ENCODE data around the gene SH3BP5.

The SH3BP5 gene

GRCh38 chr3:15260531-15260930, 71.9 kb downstream of the SH3BP5 start:
- H3K4me3 ChIP-seq (ENCODE audit: low read depth, low read length): no peak overlapping the region

GRCh38 chr3:15258720-15259119, 73.7 kb downstream of the SH3BP5 start:
- H3K4me3 ChIP-seq (ENCODE audit: low read depth, low read length): no peak overlapping the region

- H3K4me3 ChIP-seq (ENCODE audit: low read depth, low read length): no peak overlapping the region
These were observed 75.5 kb downstream of the SH3BP5 start for GRCh38 chr3:15256861-15257341.

GRCh38 chr3:15255215-15255614, 77.2 kb downstream of the SH3BP5 start:
- H3K4me3 ChIP-seq (ENCODE audit: low read depth, low read length): no peak overlapping the region

- H3K4me3 ChIP-seq (ENCODE audit: low read depth, low read length): no peak overlapping the region
These were observed 79.2 kb downstream of the SH3BP5 start for GRCh38 chr3:15253023-15253697.

GRCh38 chr3:15246186-15246585, 86.2 kb downstream of the SH3BP5 start:
- no peak overlapping the region for H3K4me3 ChIP-seq (ENCODE audit: low read depth, low read length)

- H3K4me3 ChIP-seq (ENCODE audit: low read depth, low read length): no peak overlapping the region
These were observed 88.4 kb downstream of the SH3BP5 start for GRCh38 chr3:15243822-15244482.

GRCh38 chr3:15241341-15241740, 91.0 kb downstream of the SH3BP5 start:
- no peak overlapping the region for H3K4me3 ChIP-seq (ENCODE audit: low read depth, low read length)

- no peak overlapping the region for H3K4me3 ChIP-seq (ENCODE audit: low read depth, low read length)
These were observed 103.1 kb downstream of the SH3BP5 start for GRCh38 chr3:15229262-15229661.

- no peak overlapping the region for H3K4me3 ChIP-seq (ENCODE audit: low read depth, low read length)
These were observed 104.2 kb downstream of the SH3BP5 start for GRCh38 chr3:15228147-15228546.

GRCh38 chr3:15223685-15224572, 108.5 kb downstream of the SH3BP5 start:
- no peak overlapping the region for H3K4me3 ChIP-seq (ENCODE audit: low read depth, low read length)

- H3K4me3 ChIP-seq (ENCODE audit: low read depth, low read length): no peak overlapping the region
These were observed 110.7 kb downstream of the SH3BP5 start for GRCh38 chr3:15221574-15222217.

GRCh38 chr3:15220661-15221060, 111.7 kb downstream of the SH3BP5 start:
- no peak overlapping the region for H3K4me3 ChIP-seq (ENCODE audit: low read depth, low read length)

GRCh38 chr3:15220056-15220455, 112.3 kb downstream of the SH3BP5 start:
- no peak overlapping the region for H3K4me3 ChIP-seq (ENCODE audit: low read depth, low read length)

GRCh38 chr3:15218689-15219088, 113.7 kb downstream of the SH3BP5 start:
- no peak overlapping the region for H3K4me3 ChIP-seq (ENCODE audit: low read depth, low read length)

GRCh38 chr3:15217841-15218267, 114.5 kb downstream of the SH3BP5 start:
- no peak overlapping the region for H3K4me3 ChIP-seq (ENCODE audit: low read depth, low read length)

- H3K4me3 ChIP-seq (ENCODE audit: low read depth, low read length): no peak overlapping the region
These were observed 115.2 kb downstream of the SH3BP5 start for GRCh38 chr3:15217011-15217671.

- H3K4me3 ChIP-seq (ENCODE audit: low read depth, low read length): no peak overlapping the region
These were observed 115.9 kb downstream of the SH3BP5 start for GRCh38 chr3:15216501-15216900.

- H3K4me3 ChIP-seq (ENCODE audit: low read depth, low read length): no peak overlapping the region
These were observed 116.4 kb downstream of the SH3BP5 start for GRCh38 chr3:15215996-15216395.

GRCh38 chr3:15214758-15215157, 117.6 kb downstream of the SH3BP5 start:
- no peak overlapping the region for H3K4me3 ChIP-seq (ENCODE audit: low read depth, low read length)
